NCI-H748 (cell line): Measurements from ENCODE around the gene CHMP6.
A peak's percentile ranks its signal among the peaks of the same experiment; 100 is the strongest.
"Not testable (repeated sequence)": the region's sequence is repeated elsewhere in the genome, so short reads cannot be mapped to it uniquely, and the experiment has no call there.

Experiments used
- DNase-seq: peaks from one replicate; lab custom pipeline; 2025; ENCODE audit not compliant: unreplicated experiment; lab: John Stamatoyannopoulos, UW

CHMP6 gene

DNA sequence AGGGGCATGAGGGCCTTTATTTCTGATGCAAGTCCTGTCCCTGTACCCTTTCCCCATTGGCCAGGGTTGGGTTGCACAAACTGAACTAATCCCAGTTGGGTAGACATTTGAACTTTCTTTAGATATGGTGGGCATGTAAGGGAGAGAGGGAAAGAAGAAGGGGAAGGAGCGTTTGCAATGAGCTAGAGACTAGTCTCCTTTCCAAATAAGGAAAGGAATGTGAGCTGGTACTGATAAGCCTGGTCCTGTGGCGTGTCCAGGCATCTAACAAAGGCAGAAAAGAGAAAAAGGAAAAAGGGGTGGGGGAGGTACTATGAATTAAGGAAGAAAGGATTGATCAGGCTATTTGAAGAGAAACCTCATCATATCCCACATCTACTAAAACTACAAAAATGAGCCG is 20.3 kb downstream of the CHMP6 start:
- no peak for DNase-seq

DNA sequence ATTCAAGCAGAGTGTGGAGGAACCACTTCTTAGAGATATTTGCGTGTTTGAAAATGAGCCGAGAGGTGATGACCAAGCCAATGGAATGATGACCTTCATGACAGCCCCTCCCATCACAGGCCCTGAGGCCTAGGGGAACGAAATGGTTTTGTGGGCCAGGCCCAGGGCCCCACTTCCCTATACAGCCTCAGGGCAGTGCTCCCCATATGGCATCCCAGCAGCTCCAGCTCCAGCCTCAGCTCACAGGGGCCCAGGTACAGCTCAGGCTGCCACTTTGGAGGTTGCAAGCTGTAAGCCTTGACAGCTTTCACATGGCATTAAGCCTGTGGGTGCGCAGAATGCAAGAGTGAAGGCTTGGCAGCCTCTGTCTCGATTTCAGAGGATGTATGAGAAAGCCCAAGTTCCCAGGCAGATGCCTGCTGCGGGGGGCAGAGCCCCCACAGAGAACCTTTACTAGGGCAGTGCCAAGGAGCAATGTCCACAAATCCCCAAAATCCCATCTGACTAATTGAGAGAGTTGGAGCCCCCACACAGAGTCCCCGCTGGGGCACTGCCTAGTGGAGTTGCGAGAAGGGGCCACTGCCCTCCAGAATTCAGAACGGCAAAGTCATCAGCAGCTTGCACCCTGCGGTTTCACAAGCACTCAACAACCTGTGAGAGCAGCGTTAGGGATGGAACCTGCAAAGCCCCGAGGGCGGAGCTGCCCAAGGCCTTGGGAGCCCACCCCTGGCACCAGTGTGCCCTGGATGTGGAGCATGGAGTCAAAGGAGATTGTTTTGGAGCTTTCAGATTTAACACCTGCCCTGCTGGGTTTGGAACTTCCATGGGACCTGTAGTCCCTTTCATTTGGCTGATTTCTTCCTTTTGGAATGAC is 21.2 kb downstream of the CHMP6 start:
- no peak for DNase-seq

DNA sequence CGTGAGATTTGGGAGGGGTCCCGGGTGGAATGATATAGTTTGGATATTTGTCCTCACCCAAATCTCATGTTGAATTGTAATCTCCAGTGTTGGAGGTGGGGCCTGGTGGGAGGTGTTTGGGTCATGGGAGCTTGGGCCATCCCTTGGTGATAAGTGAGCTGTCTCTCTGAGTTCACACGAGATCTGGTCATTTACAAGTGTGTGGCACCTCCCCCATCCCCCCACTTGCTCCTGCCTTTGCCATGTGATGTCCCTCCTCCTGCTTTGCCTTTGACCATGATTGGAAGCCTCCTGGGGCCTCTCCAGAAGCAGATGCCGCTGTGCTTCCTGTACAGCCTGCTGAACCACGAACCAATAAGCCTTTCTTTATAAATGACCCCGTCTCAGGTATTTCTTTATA is 22.0 kb downstream of the CHMP6 start:
- DNase-seq = no peak

DNA sequence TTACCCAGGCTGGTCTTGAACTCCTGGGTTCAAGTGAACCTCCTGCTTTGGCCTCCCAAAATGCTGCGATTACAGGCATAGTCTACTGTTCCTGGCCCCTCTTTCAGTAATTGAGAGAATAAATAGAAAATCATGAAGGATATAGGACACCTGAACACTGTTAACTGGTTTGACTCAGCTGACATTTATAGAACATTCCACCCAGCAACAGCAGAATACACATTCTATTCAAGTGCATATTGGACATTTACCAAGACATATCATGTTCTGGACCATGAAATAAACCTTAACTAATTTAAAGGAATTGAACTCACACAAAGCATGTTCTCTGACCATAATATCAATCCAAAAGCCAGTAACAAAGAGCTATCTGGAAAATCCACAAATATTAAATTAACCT is 23.5 kb downstream of the CHMP6 start:
- DNase-seq = no peak

DNA sequence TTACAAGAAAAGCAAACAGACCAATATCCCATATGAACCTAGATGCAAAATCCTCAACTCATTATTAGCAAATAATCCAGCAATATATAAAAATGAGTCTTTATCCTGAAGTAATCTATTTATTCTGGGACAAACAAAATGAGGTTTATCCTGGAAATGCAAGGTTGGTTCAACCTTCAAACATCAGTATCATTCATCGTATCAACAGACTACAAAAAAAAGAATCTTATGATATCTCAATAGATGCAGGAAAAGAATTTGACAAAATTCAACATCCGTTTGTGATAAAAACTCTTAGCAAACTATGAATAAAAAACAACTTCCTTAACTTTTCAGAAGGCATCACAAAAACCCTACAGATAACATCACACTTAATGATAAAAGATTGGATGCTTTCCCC is 24.9 kb downstream of the CHMP6 start:
- no peak for DNase-seq

DNA sequence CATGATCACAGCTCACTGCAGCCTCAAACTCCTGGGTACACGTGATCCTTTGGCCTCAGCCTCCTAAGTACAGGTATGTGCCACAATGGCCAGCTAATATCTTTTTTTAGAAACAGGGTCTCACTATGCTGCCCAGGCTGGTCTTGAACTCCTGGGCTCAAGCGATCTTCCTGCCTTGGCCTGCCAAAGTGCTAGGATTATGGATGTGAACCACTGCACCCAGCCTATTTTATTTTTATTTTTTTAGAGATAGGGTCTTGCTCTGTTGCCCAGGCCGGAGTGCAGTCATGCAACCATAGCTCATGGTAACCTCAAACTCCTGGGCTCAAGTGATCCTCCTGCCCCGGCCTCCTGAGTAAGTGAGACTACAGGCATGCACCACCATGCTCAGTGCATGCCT is 25.7 kb downstream of the CHMP6 start:
- not testable (repeated sequence) for DNase-seq

DNA sequence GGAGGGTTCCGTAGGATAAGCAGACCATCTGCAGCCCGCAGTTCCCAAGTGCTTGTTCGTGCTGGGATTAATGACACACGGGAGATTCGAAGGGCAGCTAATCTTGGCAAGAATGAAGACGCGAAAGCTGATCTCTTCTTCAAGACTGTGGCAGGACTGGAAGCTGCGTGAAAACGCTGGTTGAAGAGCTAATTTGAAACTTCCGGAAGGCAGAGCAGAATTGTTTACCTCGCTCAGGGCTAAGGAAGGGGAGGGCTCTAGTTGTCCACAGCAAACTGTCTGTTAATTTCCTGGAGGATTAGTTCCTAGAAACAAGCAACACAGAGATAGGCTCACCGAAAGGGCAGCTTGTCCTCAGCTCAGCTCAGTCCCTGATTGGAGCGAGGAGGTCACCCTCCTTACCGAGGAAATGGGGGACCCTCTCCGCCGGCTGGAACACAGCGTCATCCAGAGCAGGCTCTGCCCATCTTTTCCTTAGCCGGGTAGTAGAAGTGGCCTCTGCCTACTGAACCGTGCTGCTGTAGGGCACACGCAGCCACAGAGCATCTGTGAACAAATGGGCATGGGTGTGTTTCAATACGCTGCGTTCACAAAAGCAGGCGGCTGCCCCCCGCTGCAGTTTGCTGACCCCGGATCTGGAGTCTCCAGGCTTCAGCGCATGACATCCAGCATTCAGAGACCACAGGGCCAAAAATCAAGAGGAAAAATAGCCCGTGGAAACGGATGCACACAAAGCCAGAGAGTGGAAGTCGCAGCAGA is 26.6 kb downstream of the CHMP6 start:
- DNase-seq = peak; percentile 75

DNA sequence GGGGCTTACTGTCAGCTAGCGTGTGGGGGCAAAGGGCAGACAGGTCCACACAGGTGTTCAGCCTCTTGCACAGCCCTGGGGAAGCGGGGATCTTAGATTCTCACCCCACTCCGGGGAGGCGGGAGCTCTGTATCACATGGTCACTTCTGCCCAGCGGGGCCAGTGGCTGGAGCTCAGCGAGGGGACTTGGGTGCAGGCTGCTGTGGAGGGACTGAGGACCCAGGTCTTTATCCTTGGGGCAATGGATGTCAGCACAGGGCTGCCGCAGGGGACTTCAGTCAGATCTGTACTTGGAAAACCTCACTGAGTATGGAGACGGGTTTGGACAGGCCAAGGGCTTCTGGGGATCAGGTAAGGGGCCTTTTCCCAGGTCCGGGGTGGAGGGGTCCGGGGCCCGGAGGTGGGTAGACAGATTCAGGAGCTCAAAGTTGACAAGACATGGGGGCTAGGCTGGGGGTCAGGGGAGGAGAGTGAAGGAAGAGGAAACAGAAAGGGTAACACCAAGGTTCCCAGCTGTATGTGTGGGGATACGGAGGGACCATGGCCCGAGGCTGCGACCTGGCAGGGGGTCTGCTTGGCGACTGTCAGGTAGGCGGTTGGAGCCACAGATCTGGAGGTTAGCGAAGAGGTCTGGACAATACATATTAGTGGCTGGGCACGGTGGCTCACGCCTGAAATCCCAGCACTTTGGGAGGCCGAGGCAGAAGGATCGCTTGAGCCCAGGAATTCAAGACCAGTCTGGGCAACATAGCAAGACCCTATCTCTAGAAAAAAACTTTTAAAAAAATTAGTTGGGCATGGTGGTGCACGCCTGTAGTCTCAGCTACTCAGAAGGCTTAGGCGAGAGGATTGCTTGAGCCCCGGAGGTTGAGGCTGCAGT is 28.2 kb downstream of the CHMP6 start:
- DNase-seq = no peak

DNA sequence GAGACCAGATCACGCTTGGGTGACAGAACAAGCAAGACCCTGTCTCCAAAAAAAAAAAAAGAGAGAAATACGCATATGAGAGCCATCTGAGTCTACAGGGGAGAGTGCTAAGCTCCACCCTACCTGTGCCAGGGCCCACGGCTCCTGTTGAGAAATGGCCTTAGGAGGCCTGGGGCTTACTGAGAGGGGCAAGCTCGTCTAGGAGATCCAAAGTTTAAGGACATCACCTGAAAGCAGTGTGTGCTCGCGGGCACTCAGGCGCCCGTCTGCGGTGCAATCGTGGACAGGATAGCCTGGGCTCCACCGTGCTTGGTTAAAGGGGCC is 28.8 kb downstream of the CHMP6 start:
- DNase-seq = no peak

DNA sequence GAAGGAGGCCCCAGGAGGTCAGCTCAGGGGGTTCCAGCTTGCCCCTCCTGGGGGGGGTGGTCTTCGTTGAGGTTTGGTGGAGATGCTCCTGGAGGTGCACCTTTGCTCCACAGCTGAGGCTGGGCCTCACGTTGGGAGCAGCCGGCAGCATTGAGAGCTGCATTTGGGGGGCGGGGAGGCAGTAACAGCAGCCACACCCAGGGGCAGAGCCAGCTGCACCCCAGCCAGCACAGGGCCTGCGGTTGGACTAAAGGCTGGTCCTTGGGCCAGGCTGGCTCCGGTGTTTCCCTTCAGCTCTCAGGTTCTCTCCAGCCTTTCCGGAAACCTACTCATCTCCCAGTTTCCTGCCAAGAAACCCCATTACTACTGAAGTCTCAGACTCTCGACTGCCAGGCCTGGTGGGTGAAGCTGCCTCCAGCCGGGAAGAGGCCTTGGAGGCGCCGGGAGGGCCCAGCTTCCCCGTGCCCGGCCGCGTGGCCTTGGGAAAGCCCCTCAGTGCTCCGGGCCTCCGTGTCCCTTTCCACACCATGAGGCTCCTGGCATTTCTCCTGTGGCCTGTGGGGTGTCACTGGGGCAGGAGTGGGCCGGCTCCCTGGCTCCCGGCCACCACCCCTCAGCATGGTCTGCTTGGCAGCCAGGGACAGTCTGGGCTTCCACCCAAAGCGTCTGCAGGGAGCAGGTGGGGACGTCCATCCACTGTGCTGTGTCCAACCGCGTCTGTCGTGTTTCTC is 29.3 kb downstream of the CHMP6 start:
- DNase-seq = no peak

DNA sequence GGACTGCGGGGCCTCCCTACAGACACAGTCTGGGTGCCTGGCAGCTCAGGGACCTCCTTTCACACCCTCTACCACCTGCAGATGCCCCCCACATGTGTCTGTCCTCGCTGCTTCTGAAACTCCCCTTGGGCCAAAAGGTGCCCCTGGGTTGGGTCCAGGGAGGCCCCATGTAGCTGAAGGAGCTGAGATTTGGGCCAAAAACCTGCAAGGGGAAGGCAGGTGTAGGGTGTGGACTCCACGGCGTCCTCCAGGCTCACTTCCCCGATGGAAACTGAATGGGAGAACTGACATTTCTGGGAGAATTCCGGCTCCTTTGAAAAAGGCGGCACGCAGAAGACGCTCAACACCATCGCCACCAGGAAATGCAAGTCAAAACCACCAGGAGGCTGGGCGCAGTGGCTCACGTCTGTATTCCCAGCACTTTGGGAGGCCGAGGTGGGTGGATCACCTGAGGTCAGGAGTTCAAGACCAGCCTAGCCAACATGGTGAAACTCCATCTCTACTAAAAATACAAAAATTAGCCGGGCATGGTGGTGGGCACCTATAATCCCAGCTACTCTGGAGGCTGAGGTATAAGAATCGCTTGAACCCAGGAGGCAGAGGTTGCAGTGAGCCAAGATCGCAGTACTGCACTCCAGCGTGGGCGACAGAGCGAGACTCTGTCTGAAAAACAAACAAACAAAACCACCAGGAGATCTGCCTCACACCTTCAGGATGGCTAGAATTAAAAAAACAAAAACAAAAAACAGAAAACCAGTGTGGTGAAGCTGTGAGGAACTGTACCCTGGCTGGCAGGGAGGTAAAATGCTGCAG is 30.1 kb downstream of the CHMP6 start:
- DNase-seq = no peak

DNA sequence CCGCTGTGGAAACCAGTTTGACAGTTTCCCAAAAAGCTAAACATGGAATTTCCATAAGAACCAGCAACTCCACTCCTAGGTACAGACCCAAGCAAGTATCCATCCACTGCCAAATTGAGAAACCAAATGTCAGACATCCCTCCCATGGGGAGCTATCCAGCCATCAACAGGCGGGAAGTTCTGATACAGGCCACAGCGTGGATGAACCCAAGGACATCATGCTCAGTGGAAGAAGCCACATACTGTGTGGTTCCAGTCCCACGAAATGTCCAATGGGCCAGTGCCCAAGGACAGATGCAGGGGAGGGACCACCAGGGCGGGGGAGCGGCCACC is 30.7 kb downstream of the CHMP6 start:
- no peak for DNase-seq

DNA sequence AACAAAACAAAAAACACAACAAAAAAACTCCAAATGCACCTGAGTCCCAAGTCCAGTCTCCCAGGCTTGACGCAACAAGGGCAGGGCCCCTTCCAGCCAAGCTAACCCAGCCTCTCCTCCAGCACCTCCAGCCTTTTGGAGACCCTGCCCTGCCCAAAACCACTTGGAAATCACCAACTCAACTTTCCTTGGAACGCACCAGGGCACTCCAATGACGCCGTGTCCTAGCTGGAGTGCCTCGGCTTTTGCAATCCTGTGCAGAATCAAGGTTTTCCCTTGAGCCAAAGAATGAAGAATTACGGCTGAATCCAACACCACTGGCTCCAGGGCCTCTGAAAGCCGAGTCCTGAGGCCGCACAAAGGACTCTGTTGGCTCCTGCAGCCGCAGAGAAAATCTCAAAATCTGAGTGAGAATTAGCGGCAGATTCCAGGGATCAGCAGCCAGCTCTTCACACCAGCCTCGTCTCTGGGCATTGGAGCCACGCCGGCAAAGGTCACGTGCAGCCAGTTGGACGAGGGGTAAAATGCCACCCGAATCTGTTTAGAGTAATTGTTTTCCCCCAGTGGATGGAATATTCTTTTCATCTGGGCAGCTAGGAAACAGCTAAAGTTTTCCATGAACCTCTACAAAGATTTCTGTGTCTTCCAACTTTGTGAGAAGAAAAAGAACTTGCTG is 33.6 kb downstream of the CHMP6 start:
- DNase-seq = no peak

DNA sequence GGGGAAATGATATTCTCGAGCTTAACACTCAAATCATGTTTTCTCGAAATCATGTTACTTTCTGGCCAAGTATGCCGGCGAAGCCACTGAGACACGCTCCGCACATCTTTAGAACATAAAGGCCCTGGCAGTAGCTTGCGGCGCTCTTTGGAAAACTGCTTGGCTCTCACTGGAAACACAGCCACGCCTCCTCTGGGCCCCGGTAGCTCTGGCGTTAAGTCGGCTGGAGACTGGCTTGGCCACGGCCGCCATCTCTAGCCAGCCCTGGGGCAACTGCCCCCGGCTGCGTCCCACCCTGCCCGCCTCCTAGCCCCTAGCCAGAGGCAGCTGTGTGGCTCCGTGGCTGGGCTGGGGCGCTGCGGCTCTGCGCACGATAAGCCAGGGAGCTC is 34.1 kb downstream of the CHMP6 start:
- DNase-seq = no peak

DNA sequence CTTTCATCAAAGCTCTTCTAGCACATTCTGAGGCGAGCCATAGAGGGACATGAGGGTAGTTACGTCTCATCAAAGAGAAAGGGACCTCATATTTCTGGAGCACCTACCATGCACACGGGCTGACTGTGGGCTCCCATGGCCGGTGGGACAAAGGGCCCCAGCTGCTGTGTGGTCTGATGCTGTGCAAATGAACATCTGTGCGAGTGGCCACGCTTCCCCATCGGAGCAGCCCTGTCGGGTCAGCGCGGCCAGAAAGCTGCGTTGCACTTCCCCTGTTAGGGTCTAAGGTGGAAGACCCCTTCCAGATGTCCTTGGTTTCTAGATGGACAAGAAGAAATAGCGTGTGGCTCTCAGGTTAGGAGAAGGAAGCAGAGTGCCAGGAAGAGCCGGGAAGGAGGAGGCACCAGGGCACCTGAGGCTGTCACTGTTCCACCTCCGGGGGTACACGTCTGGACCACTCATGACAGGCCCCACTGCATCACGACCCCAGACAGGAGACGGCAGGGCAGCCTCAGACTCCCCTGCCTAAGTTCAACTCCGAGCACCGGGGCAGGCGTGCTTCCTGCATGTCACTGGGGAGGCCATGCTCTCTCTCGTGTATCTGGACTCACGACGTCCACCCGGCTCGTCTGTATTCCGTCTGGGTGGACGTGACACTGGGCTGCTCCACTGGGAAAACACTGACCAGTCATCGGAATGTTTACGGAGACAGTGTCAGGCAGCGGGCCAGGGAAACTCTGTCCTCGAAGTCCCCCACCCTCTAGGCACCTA is 34.8 kb downstream of the CHMP6 start:
- no peak for DNase-seq

DNA sequence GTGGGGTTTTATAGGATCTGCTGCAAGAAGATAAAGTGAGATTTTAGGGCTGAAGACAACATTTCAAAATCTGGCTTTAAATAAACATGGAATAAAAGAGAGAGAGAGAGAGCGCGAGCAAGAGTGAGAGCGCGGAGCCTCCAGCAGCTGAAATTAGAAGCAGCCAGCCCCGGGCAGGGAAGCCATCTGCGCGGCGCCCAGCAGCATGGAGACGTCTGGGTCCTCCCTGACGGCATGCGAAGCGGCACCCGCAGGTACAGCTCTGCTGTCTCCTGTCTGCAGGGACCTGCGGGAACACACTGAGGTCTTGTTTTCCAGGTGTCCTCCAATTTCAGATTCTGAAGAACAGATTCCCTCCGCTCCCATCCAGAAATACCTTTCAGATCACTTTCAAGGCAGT is 35.4 kb downstream of the CHMP6 start:
- peak; percentile 29 for DNase-seq

DNA sequence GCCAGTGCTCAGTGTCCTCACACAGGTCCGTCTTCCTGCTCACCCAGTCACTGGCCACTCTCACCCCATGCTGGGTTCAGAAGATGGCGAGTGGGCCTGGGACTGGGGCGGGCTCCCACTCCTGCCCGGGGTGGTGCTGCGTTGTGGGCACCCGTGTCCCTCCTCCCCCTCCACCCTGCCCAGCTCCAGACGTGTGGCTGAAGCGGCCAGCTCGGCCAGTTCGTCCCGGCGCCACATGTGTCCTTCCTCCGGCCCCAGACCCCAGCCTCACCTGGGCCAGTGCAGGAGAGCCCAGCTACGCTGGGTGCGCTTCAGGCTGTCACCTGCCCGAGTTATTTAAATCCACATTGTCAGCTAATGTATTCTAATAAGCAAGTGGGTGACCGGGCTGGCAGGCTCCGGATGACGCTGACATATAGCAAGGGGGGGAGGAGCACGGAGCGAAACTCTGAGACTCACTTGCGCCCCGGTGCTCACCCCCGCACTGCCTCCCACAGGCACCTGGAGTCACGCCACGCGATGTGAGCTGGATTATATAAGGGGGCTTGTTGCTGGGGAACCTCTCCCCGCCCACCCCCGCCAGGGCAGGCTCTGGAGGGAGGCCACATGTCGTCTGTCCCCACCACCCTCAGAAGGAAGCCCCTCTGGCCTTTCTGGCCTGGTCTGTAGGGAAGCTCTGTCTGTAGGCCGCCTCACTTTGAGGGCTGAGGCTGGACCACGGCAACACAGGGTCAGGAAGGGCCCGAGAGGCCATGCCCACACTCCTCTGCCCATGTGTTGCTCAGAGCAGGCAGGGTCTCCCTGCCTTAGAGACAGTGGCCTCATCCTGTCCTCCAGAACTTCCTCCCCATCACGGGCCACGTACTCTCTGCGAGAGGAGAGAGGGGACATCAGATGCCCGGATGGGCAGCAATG is 36.2 kb downstream of the CHMP6 start:
- DNase-seq = no peak

DNA sequence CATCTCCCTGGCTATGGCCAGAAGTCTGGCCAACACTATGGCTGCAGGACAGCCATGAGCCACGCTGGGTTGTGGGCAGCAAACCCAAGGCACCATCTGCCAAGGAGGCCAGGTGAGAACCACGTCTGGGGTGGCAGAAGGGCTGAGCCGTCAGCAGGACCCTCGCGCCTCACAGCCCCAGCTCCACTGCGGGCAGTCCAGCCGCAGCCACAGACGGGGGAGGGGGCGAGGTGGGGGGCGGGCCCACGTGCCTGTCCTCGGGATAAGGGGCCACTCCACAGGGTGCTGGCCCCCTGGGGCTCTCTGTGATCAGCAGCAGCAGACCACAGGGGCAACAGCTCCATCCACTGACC is 36.8 kb downstream of the CHMP6 start:
- no peak for DNase-seq
